Ammon's horn (tissue), 1 donor: Measurements from ENCODE around the gene CCDC74A.
"Not testable (repeated sequence)": the region's sequence is repeated elsewhere in the genome, so short reads cannot be mapped to it uniquely, and the experiment has no call there.

Source experiments
- DNase-seq: peaks from one replicate; pipeline ENCODE4 v3.0.0-alpha.2; 2016; ENCODE audit warnings: low spot score

The CCDC74A gene

DNA sequence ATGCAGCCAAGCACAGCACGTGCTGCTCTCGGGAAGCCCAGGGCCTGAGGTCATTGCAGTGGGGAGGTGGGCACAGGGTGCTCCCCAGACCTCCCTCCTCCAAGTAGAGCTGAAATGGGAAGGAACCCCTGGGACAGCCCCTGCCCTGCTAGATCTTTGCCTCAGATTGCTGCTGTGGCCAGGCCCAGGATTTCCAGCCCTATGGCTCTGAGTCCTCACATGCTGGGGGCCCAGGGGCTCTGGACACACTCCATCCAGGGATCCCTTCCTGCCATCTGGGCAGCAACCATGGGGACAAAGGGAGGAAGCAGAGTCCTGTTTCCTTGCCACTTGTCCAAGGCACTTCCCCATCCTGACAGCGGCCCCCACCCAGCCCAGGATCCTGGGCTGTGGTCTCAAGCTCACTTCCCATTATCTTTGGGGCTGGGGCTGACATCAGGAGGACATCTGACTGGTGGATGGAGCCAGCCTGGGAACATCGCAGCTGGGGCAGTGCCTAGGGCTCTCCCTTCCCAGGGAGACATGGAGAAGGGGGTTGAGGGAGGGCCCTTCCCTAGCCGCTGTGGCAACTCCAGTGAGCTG is 2.3 kb downstream of the CCDC74A start:
- not testable (repeated sequence) for DNase-seq

DNA sequence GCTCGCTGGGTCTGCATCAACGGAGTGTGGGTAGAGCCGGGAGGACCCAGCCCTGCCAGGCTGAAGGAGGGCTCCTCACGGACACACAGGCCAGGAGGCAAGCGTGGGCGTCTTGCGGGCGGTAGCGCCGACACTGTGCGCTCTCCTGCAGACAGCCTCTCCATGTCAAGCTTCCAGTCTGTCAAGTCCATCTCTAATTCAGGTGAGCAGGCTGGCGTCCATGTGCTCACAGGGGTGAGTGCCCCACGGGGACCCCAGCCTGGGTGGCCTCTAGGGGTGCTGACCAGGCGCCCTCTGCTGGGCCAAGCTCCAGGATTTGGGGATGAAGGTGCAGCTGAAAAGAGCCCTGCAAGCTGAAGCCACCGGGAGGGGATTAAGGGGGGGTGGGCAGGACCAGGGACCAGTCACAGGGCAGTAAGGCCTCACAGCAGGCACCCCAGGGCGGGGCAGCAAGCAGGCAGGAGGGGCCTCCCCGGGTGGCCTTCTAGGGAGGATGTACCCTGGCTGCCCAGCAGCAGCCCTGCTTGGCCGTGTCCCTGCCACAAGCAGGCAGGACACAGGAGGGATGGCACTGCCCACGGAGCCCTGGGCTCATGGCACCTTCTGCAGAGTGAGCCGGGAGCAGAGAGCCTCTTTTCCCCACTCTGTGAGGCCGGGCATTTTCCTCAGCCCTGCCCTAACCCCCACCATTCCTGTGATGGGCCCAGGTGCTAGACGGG is 3.1 kb downstream of the CCDC74A start:
- DNase-seq: not testable (repeated sequence)

DNA sequence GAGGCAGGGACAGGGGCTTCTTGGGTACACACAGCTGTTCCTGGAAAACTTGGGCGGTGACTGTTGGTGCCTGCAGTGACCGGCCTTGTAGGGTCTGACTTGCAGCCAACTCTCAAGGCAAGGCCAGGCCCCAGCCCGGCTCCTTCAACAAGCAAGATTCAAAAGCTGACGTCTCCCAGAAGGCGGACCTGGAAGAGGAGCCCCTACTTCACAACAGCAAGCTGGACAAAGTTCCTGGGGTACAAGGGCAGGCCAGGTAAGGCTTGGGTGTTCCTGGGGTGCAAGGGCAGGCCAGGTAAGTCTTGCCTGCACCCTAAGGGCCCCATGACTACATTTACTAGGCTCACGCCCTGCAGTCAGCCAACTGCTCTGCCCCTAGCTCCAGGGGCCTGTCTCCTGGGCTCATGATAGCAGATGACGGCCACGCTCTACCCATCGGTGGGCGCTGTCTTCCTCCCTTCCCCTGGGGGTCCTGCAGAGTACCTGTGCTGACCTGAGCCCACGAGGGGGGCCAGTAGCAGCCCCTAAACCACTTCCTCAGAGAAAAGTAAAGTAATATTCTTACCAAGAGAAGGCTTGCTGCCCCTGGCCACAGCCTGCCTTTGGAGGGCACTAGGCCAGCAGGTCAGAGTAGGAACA is 4.0 kb downstream of the CCDC74A start:
- DNase-seq: not testable (repeated sequence)

DNA sequence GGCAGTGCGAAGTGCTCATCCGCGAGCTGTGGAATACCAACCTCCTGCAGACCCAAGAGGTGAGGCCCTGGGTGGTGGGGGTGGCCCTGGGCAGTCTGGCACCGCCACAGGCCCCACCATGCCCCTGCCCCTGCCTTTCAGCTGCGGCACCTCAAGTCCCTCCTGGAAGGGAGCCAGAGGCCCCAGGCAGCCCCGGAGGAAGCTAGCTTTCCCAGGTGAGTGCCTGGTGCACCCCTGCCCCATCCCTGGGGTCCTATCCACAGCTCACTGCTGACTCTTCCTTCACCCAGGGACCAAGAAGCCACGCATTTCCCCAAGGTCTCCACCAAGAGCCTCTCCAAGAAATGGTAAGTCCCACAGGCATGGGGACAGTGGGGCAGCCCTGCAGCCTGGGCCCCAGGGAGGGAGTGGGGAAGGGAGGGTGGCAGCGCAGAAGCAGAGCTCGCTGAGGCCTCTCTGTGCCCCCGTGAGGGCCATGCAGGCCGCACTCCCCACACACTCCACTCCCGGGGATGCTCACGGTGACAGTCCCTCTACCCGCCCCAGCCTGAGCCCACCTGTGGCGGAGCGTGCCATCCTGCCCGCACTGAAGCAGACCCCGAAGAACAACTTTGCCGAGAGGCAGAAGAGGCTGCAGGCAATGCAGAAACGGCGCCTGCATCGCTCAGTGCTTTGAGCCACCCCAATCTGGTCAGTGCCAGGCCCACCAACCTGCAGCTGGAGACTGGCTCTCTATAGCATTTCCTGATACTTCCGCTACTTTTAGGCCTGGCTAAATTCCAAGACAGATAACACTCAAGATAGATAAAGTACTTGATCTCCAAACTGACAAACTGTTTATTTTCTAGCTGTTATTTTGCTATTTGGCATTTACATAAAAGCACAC is 5.3 kb downstream of the CCDC74A start:
- DNase-seq: not testable (repeated sequence)

DNA sequence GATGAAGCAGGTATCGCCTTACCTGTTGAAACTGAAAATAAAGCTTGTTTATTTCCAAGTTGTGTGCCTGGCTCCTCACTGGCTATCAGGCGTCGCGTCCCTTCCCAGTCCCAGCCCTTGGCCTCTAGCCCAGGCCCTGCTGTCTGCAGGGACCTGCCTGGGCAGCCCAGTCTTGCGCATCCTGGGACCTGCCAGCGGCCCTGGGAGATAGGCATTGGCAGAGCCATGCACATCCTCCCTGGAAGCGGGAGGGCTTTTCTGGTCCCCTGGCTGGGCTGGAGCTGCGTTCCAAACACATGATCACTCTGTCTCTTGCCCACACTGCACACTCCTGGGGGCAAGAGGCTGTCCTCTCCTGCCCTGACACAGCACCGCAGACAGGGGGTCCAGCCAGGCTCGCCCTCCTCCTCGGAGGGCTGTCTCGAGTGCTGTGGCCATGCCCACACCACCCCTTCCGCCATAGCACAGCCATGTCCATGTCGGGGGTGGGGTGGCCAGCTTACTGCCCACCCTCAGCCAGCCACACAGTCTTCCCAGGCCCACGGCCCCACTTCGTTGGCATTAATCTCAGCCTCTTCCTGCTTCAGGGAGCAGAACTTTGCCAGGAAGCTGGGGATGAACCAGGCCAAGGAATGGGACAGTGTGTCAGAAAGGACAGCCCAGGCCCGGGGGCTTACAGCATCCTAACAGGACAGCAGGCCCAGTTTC is 6.1 kb downstream of the CCDC74A start:
- not testable (repeated sequence) for DNase-seq

DNA sequence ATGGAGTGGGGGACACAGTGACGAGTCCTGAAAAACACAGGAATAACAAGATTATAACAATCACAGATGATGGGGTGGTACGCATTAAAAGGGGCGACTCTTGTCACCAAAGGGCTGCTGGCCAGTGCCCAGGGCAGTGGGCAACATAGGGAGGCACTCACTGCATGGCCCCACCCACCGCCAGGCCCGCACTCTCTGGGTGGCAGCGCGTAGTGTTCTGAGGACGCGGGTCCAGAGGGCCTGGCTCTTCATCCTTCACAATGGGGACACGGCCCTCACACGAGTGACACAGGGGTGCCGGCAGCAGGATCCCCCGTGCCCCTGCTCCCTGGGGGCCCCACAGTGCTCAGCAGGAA is 6.6 kb downstream of the CCDC74A start:
- DNase-seq: not testable (repeated sequence)

DNA sequence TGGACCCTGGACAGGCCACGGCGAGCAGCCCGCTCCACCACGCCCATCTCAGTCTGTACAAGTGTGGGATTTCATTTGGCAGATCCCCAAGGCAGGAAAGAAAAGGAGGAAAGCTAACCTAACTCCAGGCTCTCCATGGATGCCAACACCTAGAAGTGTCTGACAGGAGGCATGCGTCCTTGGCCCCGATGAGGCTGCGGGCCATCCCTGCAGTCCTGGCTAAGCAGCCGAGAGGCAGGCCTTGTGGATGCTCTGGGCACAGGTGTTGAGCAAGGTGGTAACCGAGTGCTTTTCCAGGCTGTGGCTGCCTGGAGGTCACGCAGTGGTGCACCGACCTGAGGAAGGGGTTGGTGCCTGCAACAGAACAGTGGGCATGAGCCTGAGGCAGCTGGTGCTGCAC is 7.3 kb downstream of the CCDC74A start:
- not testable (repeated sequence) for DNase-seq

DNA sequence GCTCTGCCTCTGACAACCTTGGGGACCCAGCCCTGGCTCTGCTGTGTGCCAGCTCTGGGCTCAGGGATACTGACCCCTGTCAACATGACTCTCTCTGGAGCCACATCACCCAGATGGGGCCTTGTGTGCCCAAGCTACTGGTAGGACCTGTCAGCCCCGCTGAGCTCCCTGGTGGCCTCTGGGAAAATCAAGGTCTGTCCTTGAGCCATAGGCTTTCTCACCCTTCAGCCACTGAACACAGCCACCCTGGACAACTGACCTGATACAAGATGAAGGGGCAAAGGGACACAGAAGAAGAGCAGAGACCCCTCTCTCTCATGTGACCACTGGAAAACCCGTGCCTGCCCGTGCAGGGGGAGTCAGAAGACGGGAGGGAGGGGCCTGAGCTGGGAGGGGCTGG is 7.8 kb downstream of the CCDC74A start:
- no peak for DNase-seq

DNA sequence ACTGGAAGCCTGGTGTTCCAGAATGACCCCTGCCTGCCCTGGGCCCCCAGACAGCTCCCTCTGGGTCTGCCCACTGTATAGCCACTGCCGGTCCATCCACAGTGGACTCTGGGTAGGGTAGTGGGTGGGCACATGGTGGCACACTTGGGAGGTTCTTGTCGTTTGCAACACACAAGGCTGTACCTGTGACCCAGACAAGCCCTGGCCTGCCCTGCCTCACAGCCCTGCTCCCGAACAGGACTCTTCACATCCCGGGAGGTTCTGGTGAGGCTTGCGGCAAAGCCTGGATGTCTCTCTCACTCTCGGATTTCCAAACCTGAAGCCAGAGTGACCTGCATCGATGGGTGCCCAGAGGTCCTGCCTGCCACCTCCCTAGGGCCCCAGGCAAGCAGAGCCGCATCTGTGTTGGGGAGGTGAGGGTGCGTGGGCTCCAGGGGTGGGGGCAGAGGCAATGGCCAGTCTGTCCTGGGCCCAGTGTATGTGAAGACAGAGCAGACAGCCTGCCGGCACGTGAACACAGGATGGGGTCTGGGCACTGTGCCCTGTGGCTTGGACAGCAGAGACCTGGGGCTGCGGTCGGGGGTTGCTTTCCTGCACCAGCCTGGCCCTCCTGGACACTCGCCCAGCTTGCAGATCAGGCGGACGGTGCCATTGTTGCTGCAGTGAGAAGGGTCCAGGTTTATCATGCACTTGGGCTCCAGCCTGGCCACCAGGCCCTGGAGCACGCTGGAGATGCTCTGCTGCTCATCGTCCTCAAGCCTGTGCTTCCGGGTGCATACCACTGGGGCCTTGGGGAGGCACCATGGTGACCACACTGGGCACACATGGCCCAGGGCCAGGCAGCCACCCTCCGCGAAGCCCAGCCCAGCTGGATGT is 8.5 kb downstream of the CCDC74A start:
- DNase-seq: not testable (repeated sequence)

DNA sequence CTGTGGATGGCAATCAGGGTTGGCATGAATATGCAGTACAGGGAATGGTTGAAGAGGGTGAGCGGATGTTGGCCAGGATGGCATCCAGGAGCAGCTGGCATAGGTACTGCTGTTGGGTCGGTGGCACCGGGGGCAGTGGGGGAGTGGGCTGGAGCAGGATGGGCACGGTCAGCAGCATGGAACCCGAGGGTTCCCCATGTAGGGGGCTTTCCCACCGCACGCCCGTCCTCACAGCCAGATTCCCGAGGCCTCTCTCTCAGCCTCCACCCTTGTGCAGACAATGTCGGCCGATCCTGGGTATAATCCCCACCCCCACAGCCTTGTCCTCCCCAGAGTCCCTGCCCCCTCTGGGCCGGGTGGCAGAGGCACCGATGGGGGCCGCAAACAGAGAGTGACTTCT is 9.2 kb downstream of the CCDC74A start:
- DNase-seq: not testable (repeated sequence)

DNA sequence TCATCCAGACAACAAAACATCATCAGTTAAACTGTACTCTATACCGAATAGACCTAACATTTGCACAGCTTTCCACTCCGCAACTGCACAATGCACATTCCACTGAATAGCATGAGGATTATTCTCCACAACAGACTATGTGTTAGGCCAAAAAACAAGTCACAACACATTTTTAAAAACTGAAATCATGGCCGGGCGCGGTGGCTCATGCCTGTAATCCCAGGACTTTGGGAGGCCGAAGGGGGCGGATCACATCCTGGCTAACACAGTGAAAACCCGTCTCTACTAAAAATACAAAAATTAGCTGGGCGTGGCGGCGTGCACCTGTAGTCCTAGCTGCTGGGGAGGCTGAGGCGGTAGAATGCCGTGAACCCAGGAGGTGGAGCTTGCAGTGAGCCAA is 11.2 kb downstream of the CCDC74A start:
- DNase-seq: not testable (repeated sequence)

DNA sequence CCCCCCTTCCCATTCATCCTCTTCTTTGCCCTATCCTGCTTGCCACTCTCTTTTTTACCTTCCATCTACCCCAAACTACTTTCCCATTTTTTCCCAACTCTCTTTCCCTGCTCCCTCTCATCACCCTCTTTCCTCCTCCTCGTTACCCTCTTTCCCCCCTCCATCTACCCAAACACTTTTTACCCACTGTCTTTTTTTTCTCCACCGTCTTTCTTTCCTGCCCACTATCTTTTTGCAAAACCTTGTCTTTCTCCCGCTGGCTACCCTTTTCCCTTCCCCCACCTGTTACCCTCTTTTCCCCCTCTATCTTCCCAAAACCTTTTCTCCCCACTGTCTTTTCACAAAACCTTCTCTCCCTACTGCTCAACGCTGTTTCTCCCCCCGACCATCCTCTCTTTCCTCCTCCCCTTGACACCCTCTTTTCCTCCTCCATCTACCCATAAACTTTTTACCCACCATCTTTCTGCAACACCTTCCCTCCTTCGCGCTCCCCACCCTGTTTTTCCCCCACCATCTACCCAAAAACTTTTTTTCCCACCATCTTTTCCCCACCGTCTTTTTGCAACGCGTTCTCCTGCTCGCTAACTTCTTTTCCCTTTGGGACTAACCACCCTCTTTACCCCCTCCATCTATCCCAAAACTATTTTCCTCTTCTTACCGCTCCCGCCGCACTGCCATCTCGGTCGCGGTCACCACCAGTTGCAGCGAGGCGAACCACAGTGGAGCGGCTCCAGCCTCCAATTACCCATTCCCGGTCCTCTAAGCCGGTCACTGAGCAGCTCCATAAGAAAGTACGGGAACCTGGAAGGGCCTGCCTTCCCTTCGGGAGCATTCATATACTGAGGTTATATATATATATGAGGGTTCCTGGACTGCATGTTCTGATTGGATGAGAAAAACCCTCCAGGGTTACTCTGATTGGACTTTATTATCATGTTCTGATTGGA is 15.0 kb downstream of the CCDC74A start:
- no peak for DNase-seq

DNA sequence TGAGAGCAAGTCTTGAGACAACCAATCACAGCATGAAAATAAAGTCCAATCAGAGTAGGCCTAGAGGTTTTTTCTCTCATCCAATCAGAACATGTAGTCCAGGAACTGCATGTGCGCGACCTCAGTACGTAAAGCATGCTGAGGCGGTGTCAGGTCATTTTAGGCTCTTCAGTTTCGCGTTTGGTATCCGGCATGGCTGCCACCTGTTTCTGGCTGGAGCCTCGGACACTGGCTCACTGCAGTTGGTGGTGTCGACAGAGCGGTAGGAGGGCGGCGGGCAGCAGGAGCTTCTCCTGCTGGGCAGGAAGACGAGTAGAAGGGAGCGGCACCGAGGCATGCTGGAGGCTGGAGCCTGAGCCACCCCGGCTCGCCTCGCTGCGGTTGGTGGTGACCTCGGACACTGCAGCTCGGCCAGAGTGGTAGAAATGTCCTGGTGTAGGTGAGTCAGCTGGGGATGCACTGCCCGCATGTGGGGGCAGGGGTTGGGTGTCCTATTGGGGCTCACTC is 15.8 kb downstream of the CCDC74A start:
- DNase-seq: no peak

DNA sequence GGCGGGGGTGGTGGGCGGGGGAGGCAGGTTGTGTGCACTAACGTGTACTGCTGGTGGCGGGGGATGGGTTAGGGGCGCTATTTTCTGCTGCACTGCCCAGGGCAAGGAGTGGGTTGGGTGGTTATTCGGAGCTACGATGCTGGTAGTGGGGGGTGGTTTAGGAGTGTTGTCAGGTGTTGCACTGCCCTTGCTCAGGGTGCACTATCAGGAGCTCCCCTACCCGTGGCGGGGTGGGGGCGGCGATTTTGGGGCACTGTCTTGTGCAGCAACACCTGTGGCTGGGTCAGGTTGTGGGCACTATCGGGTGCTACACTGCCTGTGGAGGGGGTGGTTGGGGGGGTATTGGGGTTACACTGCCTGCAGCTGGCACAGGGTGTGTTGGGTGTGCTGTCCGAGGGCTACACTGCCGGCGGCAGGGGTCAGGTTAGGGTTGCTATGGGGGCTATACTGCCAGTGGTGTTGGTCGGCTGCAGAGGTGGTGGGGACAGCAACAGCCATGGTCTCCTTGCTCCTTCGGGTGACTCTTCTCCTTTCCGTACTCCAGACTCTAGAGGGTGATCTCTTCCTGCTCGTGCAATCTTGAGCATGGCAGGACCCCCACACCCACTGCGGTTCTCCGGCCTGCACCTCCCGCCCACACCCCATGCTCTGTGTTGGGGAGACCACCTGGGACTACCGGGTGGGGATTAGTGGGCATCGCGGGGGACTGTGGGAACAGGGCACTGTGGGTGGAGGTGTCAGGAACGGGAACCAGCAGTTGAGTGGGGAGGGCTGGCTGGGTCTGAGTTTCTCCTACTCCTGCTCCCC is 16.5 kb downstream of the CCDC74A start:
- DNase-seq: not testable (repeated sequence)

DNA sequence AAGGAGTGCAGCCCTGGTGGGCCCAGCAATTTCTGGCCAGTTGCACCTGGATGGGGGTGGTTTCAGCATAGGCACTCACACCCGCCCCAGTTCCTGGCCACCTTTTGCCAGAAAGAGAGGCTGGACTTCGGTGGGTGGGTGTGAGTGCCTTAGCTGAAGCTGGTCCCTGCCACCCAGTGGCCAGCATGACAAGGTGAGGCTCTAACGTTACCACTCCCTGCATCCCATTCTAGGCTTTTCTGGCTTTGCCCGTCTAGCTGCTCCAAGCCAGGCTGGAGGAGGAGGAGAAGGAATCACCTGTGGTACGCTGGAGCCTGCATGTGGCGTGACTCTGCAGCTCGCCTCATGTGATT is 17.1 kb downstream of the CCDC74A start:
- DNase-seq: not testable (repeated sequence)

DNA sequence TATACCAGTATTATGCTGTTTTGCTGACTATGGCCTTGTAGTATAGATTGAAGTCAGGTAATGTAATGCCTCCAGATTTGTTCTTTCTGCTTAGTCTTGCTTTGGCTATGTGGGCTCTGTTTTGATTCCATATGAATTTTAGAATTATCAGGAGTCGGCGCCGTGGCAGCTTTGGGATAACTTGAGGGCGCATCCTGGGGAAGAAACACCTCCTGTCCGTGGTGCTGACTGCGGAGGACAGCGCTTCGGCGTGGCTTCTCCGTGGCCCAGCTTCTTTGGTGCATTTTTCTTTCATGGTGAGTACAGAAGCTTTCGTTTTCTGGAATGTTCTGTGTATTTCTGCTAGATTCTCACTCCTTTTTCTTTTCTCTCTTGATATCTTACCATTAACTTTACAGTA is 25.2 kb downstream of the CCDC74A start:
- DNase-seq: no peak

DNA sequence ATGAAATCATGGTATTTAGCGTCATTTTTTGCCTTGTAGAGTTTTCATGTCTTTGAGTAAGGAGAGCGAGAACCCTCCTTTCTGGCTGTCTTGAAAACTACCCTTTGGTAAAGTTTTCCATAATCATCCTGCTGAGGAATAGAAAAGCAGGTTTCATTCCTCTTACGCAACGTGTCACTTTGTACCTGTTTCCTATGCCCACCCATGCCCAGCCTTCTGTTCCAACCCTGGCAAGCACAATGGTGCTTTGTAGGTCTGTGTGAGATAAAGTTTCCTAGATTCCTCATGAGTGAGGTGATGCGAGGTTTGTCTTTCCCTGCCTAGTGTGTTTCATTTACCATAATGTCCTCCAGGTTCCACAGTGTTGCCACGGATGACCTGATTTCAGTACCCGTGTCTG is 29.3 kb downstream of the CCDC74A start:
- DNase-seq: no peak

DNA sequence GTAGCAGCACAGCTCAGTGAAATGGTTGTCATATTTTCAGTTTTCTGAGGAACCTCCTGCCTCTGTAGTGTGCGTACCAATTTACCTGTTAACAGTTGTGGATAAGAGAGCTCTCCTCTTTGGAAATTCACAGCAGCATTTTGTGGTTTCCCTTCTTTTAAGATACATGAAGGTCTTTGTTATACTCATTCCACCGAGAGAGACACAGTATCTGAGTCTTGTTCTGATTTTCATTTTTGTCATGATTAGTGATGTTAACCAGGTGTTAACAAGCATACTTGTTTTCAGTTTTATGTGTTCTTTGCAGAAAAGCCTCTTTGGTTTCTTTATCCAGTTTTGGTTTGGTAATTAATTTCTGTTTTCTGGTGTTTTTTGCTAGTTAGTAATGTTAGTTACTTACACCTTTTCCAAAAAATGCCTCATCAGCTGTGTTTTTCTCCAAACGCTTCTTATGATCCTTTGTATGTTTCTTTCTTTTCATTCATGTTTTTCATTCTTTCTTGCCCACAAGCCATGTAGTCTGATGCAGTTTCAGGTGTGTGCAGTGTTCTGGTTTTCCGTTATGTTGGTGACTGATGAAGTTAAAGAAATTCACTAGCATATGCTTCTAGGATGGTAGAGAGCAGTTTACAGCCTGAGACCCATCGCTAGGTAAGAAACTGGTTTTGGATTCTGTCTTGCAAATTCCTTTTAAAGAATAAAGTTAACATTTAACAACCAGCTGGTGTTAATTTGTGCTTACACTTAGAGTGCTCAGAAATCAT is 30.1 kb downstream of the CCDC74A start:
- DNase-seq: no peak
